Cerebellar nuclear complex (tissue), 1 donor: Measurements from ENCODE around the gene GEMIN4.
"Not testable (repeated sequence)": the region's sequence is repeated elsewhere in the genome, so short reads cannot be mapped to it uniquely, and the experiment has no call there.

Experiments
- DNase-seq, 2 experiments: peaks; one replicate each; lab custom pipeline; 2025; lab: John Stamatoyannopoulos, UW

The GEMIN4 gene

DNA sequence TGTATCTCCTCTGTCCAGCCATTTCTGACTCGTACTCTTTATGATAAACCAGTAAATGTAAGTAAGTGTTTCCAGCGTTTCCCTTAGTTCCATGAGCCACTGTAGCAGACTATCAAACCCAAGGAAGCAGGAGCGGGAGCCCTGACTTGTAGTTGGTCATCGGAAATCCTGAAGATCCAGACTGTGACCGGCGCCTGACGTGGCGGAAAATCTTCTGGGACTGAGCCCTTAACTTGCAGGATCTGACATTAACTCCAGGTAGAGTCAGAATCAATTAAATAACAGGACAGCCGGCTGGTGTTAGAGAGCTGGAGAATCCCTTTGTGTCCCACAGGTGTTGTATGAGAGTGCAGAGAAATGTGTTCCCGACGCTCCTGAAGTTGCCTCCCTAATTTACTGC, 26.0 kb upstream of the GEMIN4 start:
- no peak for DNase-seq

DNA sequence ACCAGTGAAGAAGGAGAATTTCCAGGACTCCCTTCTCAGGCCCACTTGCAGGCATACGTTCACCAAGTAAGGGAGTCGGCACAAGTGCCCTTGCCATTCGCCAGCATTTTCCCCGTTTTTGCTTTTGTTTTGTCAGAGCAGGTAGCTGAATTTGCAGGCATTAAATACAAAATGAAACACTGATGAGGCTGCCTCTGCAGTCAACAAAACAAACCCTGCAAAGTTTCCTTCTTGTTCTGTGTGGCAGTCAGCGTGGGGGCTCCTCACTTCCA, 22.2 kb upstream of the GEMIN4 start:
- no peak for DNase-seq

DNA sequence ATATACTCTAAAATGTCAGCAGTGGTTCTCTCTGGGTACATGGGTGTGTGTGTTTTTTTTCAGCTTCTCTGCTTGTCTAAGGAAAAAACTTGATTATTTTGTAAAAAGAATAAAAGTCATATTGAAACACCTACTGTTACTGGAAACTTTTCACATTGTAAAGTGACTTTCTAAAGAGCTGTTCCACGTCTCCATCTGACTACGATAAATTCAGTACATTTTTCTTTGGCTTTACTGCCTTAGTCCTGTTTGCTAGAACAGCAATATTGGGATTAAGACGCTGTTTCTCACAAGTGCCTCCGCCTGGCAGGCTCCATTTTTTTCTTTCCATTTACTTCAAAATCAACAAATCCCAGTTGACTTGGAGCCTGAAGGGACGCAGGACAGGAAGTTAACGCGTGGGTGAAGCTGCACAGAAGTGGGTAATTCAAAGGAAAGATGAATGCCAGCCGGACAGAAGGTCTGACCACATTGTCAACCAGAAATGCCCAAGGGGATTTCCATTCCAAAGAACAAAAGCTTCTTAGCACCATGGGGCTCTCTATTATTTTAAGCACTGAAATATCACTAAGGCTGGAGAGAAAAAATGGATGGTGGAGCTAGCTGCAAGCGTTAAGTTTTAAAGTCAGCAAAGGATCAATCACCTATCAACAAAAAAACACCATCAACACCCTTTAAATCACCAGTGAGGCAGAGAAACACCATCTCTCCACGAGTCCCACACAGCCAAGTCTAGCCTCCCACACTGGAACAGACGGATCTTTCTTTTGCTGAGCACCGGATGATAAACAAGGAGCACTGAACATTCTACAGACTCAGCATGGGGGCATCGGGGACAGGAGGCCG, 21.6 kb upstream of the GEMIN4 start:
- no peak for DNase-seq

DNA sequence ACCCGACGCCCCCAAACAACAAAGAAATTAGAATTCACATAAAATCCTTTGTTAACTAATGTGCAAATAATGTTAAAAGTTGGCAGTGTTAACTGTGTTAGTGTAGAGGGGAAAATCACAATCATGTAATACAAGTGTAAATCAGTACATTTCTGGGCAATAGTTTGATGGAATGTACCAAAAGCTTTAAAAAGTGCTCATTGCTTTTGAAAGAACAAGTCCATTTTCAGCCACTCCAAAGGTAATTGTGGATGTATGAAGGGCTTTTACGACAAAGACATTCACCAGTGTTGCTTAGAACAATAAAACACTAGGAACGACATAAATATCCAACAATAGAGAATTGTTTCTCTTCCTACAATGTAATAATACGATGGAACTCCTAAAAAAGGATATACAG, 21.0 kb upstream of the GEMIN4 start:
- DNase-seq, result no peak

DNA sequence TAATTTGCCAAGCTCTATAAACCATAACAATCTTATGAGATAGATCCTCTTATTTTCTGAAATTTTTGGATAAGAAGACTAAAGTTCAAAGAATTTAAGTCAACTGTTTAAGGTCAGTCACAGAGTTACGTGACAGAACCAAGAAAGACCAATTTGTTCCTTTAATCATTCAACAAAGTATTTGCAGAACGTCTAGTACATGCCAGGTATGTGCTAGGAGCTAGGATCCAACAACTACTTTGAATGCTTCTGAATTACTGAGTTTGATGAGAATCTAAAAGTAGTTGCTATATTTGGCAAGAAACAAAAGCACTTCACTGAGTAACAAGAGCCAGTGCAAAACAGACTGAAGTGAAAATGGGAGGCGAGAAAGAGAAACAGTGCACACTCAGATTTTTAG, 15.0 kb upstream of the GEMIN4 start:
- no peak for DNase-seq

DNA sequence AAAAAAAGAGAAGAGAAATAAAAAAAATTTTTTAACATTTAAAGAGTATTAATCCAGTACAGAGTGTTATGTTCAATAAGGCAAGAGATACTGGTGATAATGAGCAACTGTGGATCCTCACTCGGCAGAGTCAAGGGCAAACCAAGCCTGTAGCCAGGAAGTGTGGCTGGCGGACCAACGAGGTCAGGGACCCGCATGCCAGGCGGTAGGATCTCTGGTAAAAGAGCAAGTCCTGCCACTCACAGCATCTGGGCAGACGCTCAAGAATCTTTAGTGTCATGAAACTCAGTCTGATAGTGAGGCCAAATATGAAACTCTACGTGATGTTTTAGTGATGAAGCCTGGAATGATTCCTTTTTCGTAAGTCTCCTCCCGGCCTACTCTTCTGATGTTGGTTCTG, 8.3 kb upstream of the GEMIN4 start:
- no peak for DNase-seq

DNA sequence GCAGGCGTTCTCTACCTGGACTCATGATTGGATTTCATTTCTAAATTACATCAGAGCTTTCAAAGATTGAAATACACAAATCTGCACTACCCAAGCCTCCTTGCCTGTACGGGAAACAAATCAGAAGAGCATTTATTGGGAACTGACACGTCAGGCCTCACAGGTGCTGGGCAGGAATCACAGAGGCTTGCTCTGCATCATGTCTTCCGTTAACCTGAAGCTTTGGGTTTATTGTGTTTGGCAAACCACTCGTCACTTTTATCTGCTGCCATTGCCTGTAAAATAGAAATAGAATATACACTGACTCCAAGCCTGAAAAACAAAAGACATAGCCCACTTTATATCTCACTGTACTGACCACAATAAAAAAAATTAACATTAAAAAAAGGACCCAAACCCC, 7.9 kb upstream of the GEMIN4 start:
- DNase-seq, result no peak

DNA sequence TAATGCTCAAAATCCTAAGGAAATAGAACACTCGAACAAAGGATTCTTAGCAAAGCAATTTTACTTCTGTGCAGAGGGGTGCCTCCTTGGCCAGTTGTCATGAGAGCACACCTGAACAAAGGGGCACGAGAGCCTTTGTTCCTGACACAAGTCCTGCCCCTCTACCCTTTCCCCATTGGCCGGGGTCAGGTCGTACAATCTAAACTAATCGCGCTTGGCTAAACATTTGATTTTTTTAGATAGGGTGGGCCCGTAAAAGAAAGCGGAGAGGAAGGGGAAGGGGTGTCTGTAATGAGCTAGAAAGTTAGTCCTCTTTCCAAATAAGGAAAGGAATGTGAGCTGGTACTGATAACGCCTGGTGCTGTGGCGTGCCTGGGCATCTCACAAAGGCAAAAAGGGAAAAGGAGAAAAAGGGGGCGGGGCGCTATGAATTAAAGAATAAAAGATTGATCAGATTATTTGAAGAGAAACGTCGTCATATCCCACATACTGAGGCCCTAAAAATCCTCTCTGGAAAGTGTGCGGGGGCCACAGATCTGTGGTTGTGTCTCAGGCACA, 4.0 kb upstream of the GEMIN4 start:
- not testable (repeated sequence) for DNase-seq

DNA sequence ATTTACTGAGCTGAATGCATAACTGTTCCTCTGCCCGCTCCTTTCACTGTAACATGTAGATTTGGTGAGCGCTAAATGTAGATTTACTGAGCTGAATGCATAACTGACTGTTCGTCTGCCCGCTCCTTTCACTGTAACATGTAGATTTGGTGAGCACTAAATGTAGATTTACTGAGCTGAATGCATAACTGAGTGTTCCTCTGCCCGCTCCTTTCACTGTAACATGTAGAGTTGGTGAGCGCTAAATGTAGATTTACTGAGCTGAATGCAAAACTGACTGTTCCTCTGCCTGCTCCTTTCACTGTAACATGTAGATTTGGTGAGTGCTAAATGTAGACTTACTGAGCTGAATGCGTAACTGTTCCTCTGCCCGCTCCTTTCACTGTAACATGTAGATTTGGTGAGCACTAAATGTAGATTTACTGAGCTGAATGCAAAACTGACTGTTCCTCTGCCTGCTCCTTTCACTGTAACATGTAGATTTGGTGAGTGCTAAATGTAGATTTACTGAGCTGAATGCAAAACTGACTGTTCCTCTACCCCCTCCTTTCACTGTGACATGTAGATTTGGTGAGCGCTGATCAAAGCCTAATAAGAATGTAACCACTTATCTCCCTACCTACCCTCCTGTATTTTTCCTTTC, 3.4 kb upstream of the GEMIN4 start:
- DNase-seq, result not testable (repeated sequence)

DNA sequence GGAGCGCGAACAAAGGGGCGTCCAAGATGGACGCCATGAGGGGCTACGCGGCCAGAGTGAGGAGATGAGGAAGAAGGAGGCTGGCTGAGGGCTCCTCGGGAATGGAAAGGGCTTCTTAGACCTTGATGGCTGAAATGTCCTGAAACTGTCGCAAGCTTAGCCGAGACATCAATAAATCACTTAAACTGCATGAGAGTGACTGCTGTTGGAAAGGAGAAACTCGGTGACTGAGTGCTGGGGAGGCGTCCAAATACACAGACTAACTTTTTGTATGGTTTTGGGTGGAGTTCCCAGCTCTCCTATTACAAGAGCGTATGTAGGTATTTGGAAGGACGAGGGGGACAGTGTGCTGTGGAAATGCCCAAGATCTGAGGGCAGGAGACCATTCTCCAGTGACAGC, 1.4 kb upstream of the GEMIN4 start:
- DNase-seq, result no peak

DNA sequence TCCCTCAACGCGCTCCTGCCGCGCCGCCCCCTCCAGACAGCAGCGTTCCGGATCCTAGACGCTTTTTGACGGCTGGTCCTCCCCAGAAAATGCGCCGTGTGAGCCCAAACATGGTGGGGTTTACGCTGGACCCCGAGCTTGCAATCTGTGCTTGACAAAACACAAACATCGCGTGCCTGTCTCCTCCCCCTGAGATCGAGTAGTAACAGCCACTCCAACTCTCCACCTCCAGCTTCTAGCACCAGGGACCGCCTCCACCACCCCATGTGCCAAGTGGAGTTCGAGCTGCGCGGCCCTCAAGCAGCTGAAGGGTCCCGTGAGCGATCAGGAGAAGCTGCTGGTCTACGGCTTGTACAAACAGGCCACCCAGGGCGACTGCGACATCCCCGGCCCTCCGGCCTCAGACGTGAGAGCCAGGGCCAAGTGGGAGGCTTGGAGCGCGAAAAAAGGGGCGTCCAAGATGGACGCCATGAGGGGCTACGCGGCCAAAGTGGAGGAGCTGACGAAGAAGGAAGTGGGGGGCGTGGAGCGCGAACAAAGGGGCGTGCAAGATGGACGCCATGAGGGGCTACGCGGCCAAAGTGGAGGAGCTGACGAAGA, 656 bp upstream of the GEMIN4 start:
- no peak for DNase-seq

DNA sequence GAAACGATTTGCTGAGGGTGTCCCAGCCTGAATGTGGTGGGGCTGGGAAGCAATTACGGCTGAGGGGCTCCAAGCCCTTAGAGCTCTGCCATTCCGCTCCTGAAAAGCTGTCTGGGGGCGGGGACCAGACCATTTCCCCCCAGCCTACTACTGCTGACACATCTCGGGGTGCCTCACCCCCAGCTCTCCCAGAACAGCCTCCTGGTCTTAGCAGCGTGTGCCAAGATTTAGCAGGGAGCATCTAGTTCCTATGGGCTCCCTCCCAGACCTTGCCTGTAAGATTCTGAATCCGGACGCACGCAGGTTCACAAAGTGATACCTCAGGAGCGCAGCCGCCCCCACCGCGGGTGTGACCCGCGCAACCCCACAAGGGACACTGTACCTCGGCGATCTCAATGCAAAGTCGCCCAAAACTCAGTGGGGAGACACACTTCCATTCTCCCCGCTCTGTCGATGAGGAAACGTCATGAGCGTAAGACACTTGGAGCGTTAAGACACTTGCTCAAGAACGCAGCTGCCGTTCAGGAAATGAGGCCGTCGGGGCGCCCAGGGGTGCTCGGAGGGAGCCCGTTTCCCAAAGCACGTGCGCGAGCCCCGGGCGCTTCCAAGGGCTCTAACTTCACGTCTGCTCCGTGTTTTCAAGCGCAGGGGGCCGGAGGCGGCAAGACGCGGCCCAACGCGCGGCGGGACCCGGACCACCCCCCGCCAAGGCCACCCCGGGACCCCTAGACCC, 629 bp downstream of the GEMIN4 start:
- no peak for DNase-seq

DNA sequence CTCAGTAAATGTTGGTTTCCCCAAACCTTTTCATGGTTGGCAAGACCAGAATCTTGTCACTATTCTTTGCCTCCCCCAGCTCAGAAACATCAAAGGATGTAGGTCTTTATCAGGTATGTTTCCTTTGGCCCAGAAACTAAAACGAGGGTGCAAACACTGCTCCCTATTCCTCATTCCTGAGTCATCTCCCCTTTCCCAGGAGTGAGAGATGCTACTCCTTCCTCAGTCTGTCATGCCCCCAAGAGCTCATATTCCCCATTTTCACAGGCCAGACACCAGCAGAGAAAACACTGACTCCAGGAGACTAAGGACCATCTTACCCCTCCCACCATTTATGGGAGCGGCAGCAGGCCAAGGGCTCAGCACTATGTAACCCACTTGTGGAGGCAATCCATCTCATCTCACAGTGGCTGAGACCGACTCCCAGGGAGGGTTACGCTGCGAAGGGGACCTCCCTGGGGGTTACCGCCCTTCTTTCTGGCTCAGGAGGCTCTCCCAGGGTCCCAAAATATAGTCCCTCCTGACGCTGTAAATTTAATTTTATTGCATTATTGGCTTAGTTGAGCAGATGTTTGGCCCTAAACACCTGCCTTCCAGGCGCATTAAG, 1.5 kb downstream of the GEMIN4 start:
- no peak for DNase-seq

DNA sequence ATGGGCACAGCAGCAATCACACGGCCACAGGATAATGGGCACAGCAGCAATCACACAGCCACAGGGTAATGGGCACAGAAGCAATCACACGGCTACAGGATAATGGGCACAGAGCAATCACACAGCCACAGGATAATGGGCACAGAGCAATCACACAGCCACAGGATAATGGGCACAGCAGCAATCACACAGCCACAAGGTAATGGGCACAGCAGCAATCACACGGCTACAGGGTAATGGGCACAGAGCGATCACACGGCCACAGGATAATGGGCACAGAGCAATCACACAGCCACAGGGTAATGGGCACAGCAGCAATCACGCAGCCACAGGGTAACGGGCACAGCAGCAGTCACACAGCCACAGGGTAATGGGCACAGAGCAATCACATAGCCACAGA, 2.7 kb downstream of the GEMIN4 start:
- not testable (repeated sequence) for DNase-seq

DNA sequence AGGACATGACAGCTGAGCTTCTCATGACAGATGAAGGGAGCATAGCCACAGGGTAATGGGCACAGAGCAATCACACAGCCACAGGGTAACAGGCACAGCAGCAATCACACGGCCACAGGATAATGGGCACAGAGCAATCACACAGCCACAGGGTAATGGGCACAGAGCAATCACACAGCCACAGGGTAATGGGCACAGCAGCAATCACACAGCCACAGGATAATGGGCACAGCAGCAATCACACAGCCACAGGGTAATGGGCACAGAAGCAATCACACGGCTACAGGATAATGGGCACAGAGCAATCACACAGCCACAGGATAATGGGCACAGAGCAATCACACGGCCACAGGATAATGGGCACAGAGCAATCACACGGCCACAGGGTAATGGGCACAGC, 3.5 kb downstream of the GEMIN4 start:
- DNase-seq, result not testable (repeated sequence)

DNA sequence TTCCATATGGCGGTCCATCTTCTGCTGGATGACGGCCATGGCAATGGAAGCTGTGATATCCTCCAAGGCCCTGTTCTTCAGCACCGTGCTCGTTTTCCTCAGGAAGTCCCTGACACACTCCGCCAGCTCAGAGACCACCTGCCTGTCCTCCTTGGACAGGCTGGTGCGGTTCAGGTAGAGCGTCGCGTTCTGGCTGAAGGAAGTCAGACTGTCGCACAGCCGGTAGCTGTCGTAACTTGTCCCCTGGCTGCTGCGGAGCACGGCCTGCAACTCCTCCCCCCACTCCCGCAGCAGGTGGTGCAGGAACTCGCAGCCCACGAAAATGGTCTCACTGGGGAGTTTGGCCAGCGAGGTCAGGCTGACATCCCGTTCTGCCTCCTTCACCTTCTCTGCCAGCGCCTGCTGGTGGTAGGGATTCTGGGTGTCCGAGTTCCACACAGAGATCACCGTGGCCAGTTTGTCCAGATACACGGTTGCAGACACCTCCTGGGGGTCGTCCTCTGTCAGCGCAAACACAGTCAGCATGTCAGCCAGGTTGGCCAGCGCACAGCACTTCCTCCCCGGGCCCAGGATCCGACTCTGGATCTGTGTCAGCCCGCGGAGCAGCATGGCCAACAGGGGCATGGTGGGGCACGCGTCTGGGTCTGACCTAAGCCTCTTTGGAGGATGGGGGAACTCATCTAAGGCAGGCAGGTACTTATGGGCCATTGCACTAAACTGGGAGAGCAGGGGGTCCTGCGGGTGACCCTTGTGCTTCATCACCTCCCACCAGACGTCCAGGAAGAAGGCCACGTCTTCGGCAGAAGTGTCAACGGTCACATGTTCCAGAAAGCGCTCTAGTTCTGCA, 5.1 kb downstream of the GEMIN4 start:
- no peak for DNase-seq

DNA sequence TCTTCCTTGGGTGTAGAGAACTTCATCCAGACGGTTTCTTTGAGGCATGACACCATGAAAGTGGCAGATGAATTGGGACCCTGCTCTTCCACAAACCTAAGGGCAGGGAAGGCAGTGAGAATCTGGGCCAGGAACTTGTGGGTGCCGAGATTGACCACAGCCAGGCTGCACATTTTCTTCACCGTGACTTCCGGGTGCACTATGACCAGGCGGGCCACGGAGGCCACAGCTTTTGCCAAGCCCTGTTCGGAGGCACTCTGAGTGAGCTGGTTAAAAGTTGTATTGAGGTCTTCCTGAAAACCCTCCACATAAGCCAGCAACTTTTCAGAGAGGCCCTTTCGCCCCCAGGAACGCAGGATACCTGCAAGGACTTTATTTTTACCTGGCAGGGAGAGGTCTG, 5.9 kb downstream of the GEMIN4 start:
- DNase-seq, result no peak

DNA sequence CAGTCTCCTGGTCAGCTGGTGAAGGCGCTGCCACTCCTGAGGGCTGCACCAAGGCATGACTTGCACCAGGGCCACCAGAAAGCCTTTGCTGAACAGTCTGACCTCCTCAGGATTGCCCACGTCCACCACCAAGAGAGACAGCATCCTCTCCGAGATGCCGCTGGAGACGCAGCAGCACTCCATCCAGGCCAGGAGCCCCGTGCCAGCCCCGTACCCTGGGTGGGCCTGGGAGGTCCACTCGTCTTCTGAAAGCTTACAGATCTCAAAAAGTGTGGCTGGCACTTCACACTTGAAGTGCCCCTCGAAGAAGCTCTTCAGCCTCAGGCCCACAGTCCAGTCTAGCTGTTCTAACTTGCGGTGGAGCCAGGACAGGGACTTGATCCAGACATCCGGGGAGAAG, 6.7 kb downstream of the GEMIN4 start:
- no peak for DNase-seq

DNA sequence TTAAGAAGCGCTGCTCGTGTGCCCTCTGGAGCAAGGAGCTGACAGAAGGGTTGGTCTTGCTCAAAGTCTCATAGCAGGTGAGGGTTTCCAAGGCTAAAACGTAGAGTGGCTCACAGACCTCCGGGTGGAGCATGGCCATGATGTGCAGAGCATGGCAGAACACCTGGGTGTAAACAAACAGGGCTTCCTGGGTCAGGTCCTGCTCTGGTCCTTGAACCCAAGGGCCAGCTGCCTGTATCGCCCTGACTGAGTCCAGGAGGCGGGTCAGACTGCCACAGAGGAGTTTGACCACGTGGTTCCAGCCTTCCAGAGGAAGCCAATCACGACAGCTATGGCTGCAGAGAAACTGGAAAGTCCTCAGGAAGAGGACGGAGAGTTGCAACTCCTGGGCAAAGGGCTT, 7.1 kb downstream of the GEMIN4 start:
- DNase-seq, result no peak

DNA sequence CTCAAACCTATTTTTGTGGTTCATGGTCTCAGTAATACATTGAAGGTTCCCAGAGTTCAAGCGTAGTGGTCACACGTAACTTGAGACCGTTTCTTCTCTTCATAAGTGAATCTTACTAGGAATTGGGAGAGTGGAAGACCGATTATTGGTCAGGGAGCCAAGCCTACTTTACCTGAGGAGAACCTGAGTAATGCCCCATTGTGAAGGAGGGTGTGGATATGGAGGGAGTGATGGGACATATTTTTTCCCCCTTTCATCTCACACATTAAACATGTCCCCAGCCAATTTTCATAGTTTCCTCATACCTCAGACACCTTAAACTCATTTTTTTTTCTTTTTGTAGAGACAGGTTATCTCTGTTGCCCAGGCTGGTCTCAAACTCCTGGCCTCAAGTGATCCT, 8.9 kb downstream of the GEMIN4 start:
- DNase-seq, result no peak

DNA sequence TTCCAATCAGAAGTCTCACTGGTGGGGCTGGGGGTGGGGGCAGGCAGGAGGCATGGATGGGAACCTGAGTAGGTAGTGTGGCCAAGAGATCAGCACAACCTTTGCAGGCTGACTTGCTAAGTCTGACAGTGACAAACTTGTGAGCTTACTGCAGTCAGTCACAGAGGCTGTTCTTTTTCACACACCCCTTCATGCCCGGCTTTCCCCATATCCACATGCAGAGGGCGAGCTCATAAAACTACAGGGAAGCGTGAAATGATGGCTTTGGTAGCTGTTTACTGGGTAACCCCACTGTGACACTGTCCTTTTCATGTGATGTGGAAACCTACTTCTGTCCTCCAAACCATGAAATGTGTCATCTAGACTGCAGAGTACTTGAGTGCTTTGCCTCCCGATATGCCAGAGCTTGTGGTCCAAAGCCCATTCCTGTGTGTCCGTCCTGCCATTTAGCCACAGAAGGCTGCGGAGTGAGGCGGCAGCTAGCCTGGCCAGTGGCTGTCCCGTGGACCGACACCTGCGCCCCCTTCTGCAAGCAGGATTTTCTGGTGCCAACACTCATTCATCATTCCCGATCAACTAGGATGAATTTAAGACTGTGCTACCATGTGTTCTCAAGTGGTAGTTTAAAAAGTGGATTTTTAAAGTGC, 9.8 kb downstream of the GEMIN4 start:
- no peak for DNase-seq
